Smooth muscle cell (in vitro differentiated cells): ENCODE results near the gene BHLHA15. TPM values are rescaled to one million over a fixed set of nuclear protein-coding genes. Genes with fewer than 3 reads are reported as not detected.

Experiments
- DNase-seq: peaks from one replicate; lab custom pipeline; 2025; ENCODE audit not compliant: unreplicated experiment; lab: John Stamatoyannopoulos, UW
- H2AFZ ChIP-seq: fragments of 200-600 bp; sonication (generic); 2 replicates; pipeline ENCODE4 v1.6.0; 2016; ENCODE audit warnings: antibody characterized with exemption, low read depth, mild to moderate bottlenecking
- H3F3A ChIP-seq: fragments of 200-600 bp; sonication (generic); 2 replicates; pipeline ENCODE4 v1.6.0; 2017; ENCODE audit warnings: antibody characterized with exemption, low read depth
- H3K27ac ChIP-seq: fragments of 200-600 bp; sonication (generic); 2 replicates; pipeline ENCODE4 v1.5.1; 2016; ENCODE audit warnings: low read depth, mild to moderate bottlenecking
- H3K27me3 ChIP-seq: fragments of 200-600 bp; sonication (generic); 2 replicates; pipeline ENCODE4 v1.6.1; 2016; ENCODE audit warnings: low read depth, mild to moderate bottlenecking
- H3K36me3 ChIP-seq: fragments of 200-600 bp; sonication (generic); 2 replicates; pipeline ENCODE4 v1.5.1; 2016; ENCODE audit warnings: low read depth
- H3K4me1 ChIP-seq: fragments of 200-600 bp; sonication (generic); 2 replicates; pipeline ENCODE4 v1.5.1; 2016; ENCODE audit warnings: low read depth
- H3K4me2 ChIP-seq: fragments of 200-600 bp; sonication (generic); 2 replicates; pipeline ENCODE4 v1.6.0; 2016; ENCODE audit warnings: mild to moderate bottlenecking
- H3K4me3 ChIP-seq: fragments of 200-600 bp; sonication (generic); 2 replicates; pipeline ENCODE4 v1.5.1; 2016; ENCODE audit warnings: mild to moderate bottlenecking
- H3K79me2 ChIP-seq: fragments of 200-600 bp; sonication (generic); 2 replicates; pipeline ENCODE4 v1.6.0; 2016; ENCODE audit warnings: low read depth, mild to moderate bottlenecking
- H3K9ac ChIP-seq: fragments of 200-600 bp; sonication (generic); 2 replicates; pipeline ENCODE4 v1.6.0; 2016; ENCODE audit warnings: low read depth
- H3K9me3 ChIP-seq: fragments of 200-600 bp; sonication (generic); replicated peaks from 2 replicates; pipeline ENCODE4 v1.5.1; 2016; ENCODE audit warnings: low read depth
- H4K20me1 ChIP-seq: fragments of 200-600 bp; sonication (generic); 2 replicates; pipeline ENCODE4 v1.6.0; 2016; ENCODE audit warnings: low read depth
- CTCF ChIP-seq: fragments of 200-600 bp; sonication (generic); IDR thresholded peaks from 2 replicates; pipeline ENCODE4 v1.5.1; 2017; ENCODE audit warnings: borderline replicate concordance, mild to moderate bottlenecking, antibody characterized with exemption; ENCODE audit not compliant: insufficient read depth, poor library complexity, severe bottlenecking
- WGBS: methylation state at CpG from one replicate; pipeline ENCODE4 v1.1.7; 2016; ENCODE audit warnings: low lambda C conversion rate; 5-methylcytosine and 5-hydroxymethylcytosine counted together
- polyA plus RNA-seq: library from polyadenylated mRNA; unstranded; fragments of >200 nt; fragmentation: Nextera tagmentation; extraction: Ambion mirVana; gene quantifications from 2 replicates; pipeline ENCODE4 v1.2.1, GENCODE V29; 2016
- total RNA-seq: library from RNA; depleted of rRNA; stranded (reverse); fragments of >200 nt; gene quantifications from 2 replicates; pipeline ENCODE4 v1.2.3, GENCODE V29; 2014

Gene BHLHA15
- total and polyA plus RNA-seq, 2 experiments from 2014 or later: 0.27 to 1.3 TPM

- no peaks in the 10 kb centered on the region for H3F3A ChIP-seq
- H3K4me3 ChIP-seq: no peak overlapping the region
- H3K27me3 ChIP-seq: no peaks in the 10 kb centered on the region
- H2AFZ ChIP-seq: no peak overlapping the region
- 98% methylated on average over 44 of the region's 47 CpGs for WGBS
- H4K20me1 ChIP-seq: peaks cover 6% of the 10 kb centered on the region
- H3K4me2 ChIP-seq: no peak overlapping the region
- H3K79me2 ChIP-seq: no peaks in the 10 kb centered on the region
- H3K36me3 ChIP-seq: no peaks in the 10 kb centered on the region
- no peaks in the 10 kb centered on the region for H3K9me3 ChIP-seq
- H3K27ac ChIP-seq: no peak overlapping the region
- no peak for TF ChIP-seq CTCF
- no peak for DNase-seq
- no peak overlapping the region for H3K9ac ChIP-seq
- H3K4me1 ChIP-seq: no peaks in the 10 kb centered on the region
Measured at GRCh38 chr7:98205162-98205845, 5.9 kb upstream of the BHLHA15 start.

- Histone ChIP-seq H4K20me1 (peaks cover 6% of the 10 kb centered on the region), H3K27me3 (no peaks in the 10 kb centered on the region), H3K4me2 (no peak overlapping the region), H3K27ac (no peak overlapping the region), H3K9me3 (no peaks in the 10 kb centered on the region), H3K36me3 (no peaks in the 10 kb centered on the region), H3K4me3 (no peak overlapping the region), H3K79me2 (no peaks in the 10 kb centered on the region), H2AFZ (no peak overlapping the region), H3K9ac (no peak overlapping the region), H3F3A (no peaks in the 10 kb centered on the region), H3K4me1 (no peaks in the 10 kb centered on the region)
- DNase-seq: no peak
- 94% methylated on average over 47 of the region's 47 CpGs for WGBS
- TF ChIP-seq CTCF: no peak
Measured at GRCh38 chr7:98206451-98207330, 4.5 kb upstream of the BHLHA15 start.

GRCh38 chr7:98209166-98209920 is 1.9 kb upstream of the BHLHA15 start:
- Histone ChIP-seq H3K4me2 (no peak overlapping the region), H3K9ac (no peak overlapping the region), H2AFZ (no peak overlapping the region), H3F3A (no peaks in the 10 kb centered on the region), H3K36me3 (no peaks in the 10 kb centered on the region), H3K9me3 (no peaks in the 10 kb centered on the region), H3K4me3 (no peak overlapping the region), H3K4me1 (no peaks in the 10 kb centered on the region), H4K20me1 (no peaks in the 10 kb centered on the region), H3K27me3 (no peaks in the 10 kb centered on the region), H3K79me2 (no peaks in the 10 kb centered on the region), H3K27ac (no peak overlapping the region)
- TF ChIP-seq CTCF: no peak
- 95% methylated on average over 17 of the region's 17 CpGs for WGBS
- DNase-seq: no peak
